Mesothelial cell of epicardium (in vitro differentiated cells): ENCODE results near the gene OR51B4. TPM values are rescaled to one million over a fixed set of nuclear protein-coding genes. Genes with fewer than 3 reads are reported as not detected.

ENCODE experiments used
- DNase-seq, 2 experiments: peaks; one replicate each; pipeline ENCODE4 v3.0.0; 2021; ENCODE audit warnings: low spot score in 2 of 2; ENCODE audit not compliant: unreplicated experiment in 2 of 2
- H3K27ac Mint-ChIP-seq: 2 replicates; pipeline ENCODE4 v1.8.0; 2021; ENCODE audit warnings: mixed read lengths
- H3K27me3 Mint-ChIP-seq: 2 replicates; pipeline ENCODE4 v1.8.0; 2021; ENCODE audit warnings: low read depth, mixed read lengths
- H3K36me3 Mint-ChIP-seq: 2 replicates; pipeline ENCODE4 v1.8.0; 2021; ENCODE audit warnings: mixed read lengths
- H3K4me1 Mint-ChIP-seq: 2 replicates; pipeline ENCODE4 v1.8.0; 2021; ENCODE audit warnings: mixed read lengths
- H3K4me3 Mint-ChIP-seq: 2 replicates; pipeline ENCODE4 v1.8.0; 2021; ENCODE audit warnings: mild to moderate bottlenecking, moderate library complexity, mixed read lengths
- H3K9me3 Mint-ChIP-seq: 2 replicates; pipeline ENCODE4 v1.8.0; 2021; ENCODE audit warnings: mixed read lengths
- CTCF ChIP-seq: fragments of 200-600 bp; sonication (generic); IDR thresholded peaks from one replicate; pipeline ENCODE4 v1.5.0; 2021; ENCODE audit warnings: antibody characterized with exemption; ENCODE audit not compliant: unreplicated experiment
- total RNA-seq: library from RNA; stranded (reverse); gene quantifications from 3 replicates; pipeline ENCODE4 v1.2.1, GENCODE V29; 2021

OR51B4 gene
- total RNA-seq, 1 donor from 2014 or later = 0.65 TPM

DNA sequence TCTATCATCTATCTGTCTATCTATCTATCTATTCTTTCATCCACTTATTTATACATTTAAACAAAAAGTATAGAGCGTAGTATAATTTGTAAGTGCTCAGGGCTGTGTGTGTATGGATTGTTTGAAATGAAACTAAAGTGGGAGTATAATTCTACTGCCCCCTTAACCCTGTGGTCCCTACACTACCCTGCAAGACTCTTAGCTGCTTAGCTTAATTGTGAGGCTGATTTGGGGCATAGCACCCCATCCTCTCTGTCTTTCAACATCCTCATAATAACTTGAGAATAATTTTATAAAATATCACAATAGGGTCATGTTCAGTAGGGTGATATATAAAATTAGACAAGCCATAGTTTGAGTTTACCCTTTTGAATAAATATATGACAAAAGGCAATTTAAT lies 11.6 kb downstream of the OR51B4 start:
- Mint-ChIP-seq H3K27ac (no peak overlapping the region), H3K4me3 (no peak overlapping the region), H3K27me3 (no peaks in the 10 kb centered on the region), H3K36me3 (no peaks in the 10 kb centered on the region), H3K4me1 (no peaks in the 10 kb centered on the region), H3K9me3 (peaks cover 4% of the 10 kb centered on the region)
- no peak for DNase-seq
- no peak for TF ChIP-seq CTCF

GRCh38 chr11:5289696-5290095 lies 12.1 kb downstream of the OR51B4 start:
- no peaks in the 10 kb centered on the region for H3K4me1 Mint-ChIP-seq
- DNase-seq = no peak
- peaks cover 4% of the 10 kb centered on the region for H3K9me3 Mint-ChIP-seq
- no peaks in the 10 kb centered on the region for H3K27me3 Mint-ChIP-seq
- no peak for TF ChIP-seq CTCF
- H3K27ac Mint-ChIP-seq = no peak overlapping the region
- no peaks in the 10 kb centered on the region for H3K36me3 Mint-ChIP-seq
- no peak overlapping the region for H3K4me3 Mint-ChIP-seq

DNA sequence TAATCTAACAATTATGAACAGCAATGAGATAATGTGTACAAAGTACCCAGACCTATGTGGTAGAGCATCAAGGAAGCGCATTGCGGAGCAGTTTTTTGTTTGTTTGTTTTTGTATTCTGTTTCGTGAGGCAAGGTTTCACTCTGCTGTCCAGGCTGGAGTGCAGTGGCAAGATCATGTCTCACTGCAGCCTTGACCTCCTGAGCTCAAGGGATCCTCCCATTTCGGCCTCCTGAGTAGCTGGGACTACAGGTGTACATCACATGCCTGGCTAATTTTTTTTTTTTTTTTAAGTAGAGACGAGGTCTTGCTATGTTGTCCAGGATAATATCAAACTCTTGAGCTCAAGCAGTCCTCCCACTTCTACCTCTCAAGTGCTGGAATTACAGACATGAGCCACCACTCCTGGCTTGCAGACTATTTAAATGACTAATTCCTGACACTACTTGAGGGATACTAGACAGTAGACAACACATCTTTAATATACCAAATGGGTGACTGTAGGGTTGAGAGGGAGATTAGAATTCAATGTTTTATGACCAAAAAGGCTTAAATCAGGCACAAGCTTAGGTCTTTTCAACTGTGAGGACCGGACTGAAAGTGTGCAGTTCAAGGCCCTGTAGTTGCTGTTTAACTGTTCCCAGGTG lies 12.7 kb downstream of the OR51B4 start:
- peaks cover 4% of the 10 kb centered on the region for H3K9me3 Mint-ChIP-seq
- no peak overlapping the region for H3K4me3 Mint-ChIP-seq
- no peaks in the 10 kb centered on the region for H3K27me3 Mint-ChIP-seq
- H3K27ac Mint-ChIP-seq = no peak overlapping the region
- no peaks in the 10 kb centered on the region for H3K36me3 Mint-ChIP-seq
- no peak for DNase-seq
- no peaks in the 10 kb centered on the region for H3K4me1 Mint-ChIP-seq
- TF ChIP-seq CTCF = no peak

GRCh38 chr11:5288108-5288905 lies 13.4 kb downstream of the OR51B4 start:
- Mint-ChIP-seq H3K27ac (no peak overlapping the region), H3K27me3 (no peaks in the 10 kb centered on the region)

DNA sequence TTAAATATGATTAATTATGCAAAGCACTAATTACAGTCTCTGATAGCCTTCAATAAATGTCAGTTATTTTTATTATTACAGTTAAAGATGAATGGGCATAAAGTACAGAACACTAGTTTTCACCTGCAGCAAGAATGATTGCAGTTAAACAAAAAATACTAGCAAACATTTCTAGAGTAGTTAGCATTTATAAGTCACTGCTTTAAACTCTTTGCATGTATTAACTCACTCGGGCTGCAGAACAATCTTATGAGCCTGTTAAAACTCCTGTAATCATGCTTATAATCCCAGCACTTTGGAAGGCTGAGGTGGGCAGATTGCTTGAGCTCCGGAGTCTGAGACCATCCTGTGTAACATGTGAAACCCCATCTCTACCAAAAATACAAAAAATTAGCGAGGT lies 14.8 kb downstream of the OR51B4 start:
- no peak for DNase-seq
- TF ChIP-seq CTCF = no peak

More at GRCh38 chr11:5288108-5288905, 13.4 kb downstream of the OR51B4 start:
- Mint-ChIP-seq H3K4me3 (no peak overlapping the region), H3K36me3 (no peaks in the 10 kb centered on the region), H3K9me3 (peaks cover 3% of the 10 kb centered on the region), H3K4me1 (no peaks in the 10 kb centered on the region)
- no peak for DNase-seq
- TF ChIP-seq CTCF = no peak

More for the DNA sequence above, 14.8 kb downstream of the OR51B4 start:
- no peaks in the 10 kb centered on the region for H3K4me1 Mint-ChIP-seq
- no peak overlapping the region for H3K4me3 Mint-ChIP-seq
- no peaks in the 10 kb centered on the region for H3K9me3 Mint-ChIP-seq
- H3K36me3 Mint-ChIP-seq = no peaks in the 10 kb centered on the region
- no peak overlapping the region for H3K27ac Mint-ChIP-seq
- H3K27me3 Mint-ChIP-seq = no peaks in the 10 kb centered on the region
